SK-N-SH treated with all-trans-retinoic acid at 6 μM for 48 hours (cell line): Measurements from ENCODE around the gene FRMD4A.

Source experiments
- ATAC-seq: fragments of 200-7000 bp; cut with Tn5 transposase; 3 replicates; pipeline ENCODE4 v1.9.1; 2020; ENCODE audit warnings: mild to moderate bottlenecking, moderate library complexity
- ARNTL ChIP-seq: fragments of 450-650 bp; formaldehyde crosslinking; IDR thresholded peaks from 2 replicates; pipeline ENCODE4 v1.5.0; 2020; ENCODE audit warnings: low read depth, mild to moderate bottlenecking, moderate library complexity, borderline replicate concordance
- BACH2 ChIP-seq: fragments of 250-450 bp; sonication (Bioruptor Pico); IDR thresholded peaks from 2 replicates; pipeline ENCODE4 v1.9.0; 2021; ENCODE audit warnings: mild to moderate bottlenecking, borderline replicate concordance
- CSDC2 ChIP-seq: fragments of 250-450 bp; sonication (Bioruptor Pico); IDR thresholded peaks from 2 replicates; pipeline ENCODE4 v1.5.0; 2020; ENCODE audit warnings: mild to moderate bottlenecking, moderate library complexity
- ESRRG ChIP-seq: fragments of 250-450 bp; sonication (Bioruptor Pico); IDR thresholded peaks from 2 replicates; pipeline ENCODE4 v1.6.1; 2021; ENCODE audit warnings: mild to moderate bottlenecking
- GLIS3 ChIP-seq: fragments of 250-450 bp; sonication (Bioruptor Pico); IDR thresholded peaks from 2 replicates; pipeline ENCODE4 v1.5.0; 2020; ENCODE audit warnings: mild to moderate bottlenecking, moderate library complexity
- ISL1 ChIP-seq: fragments of 250-450 bp; sonication (Bioruptor Pico); IDR thresholded peaks from 2 replicates; pipeline ENCODE4 v2.1.2; 2022; ENCODE audit warnings: mild to moderate bottlenecking, moderate library complexity
- OSR1 ChIP-seq: fragments of 250-450 bp; sonication (Bioruptor Pico); IDR thresholded peaks from 2 replicates; pipeline ENCODE4 v1.8.0; 2022; ENCODE audit warnings: moderate library complexity, mild to moderate bottlenecking, inconsistent platforms
- PPARA ChIP-seq: fragments of 250-450 bp; sonication (Bioruptor Pico); IDR thresholded peaks from 2 replicates; pipeline ENCODE4 v1.5.0; 2020; ENCODE audit warnings: mild to moderate bottlenecking, borderline replicate concordance
- RARB ChIP-seq: fragments of 250-450 bp; sonication (Bioruptor Pico); IDR thresholded peaks from 2 replicates; pipeline ENCODE4 v1.8.0; 2021; ENCODE audit warnings: mild to moderate bottlenecking, moderate library complexity
- TCF4 ChIP-seq: fragments of 250-450 bp; sonication (Bioruptor Pico); IDR thresholded peaks from 2 replicates; pipeline ENCODE4 v1.8.0; 2021; ENCODE audit warnings: mild to moderate bottlenecking, moderate library complexity, borderline replicate concordance
- TOX ChIP-seq: fragments of 250-450 bp; sonication (Bioruptor Pico); IDR thresholded peaks from 2 replicates; pipeline ENCODE4 v1.8.0; 2021; ENCODE audit warnings: mild to moderate bottlenecking, moderate library complexity, borderline replicate concordance
- TSHZ2 ChIP-seq: fragments of 250-450 bp; sonication (Bioruptor Pico); IDR thresholded peaks from 2 replicates; pipeline ENCODE4 v1.5.0; 2020; ENCODE audit warnings: mild to moderate bottlenecking, moderate library complexity
- ZC3H10 ChIP-seq: fragments of 250-450 bp; sonication (Bioruptor Pico); IDR thresholded peaks from 2 replicates; pipeline ENCODE4 v1.5.1; 2021; ENCODE audit warnings: mild to moderate bottlenecking, moderate library complexity
- ZFP3 ChIP-seq: fragments of 250-450 bp; sonication (Bioruptor Pico); IDR thresholded peaks from 2 replicates; pipeline ENCODE4 v1.5.0; 2020; ENCODE audit warnings: mild to moderate bottlenecking, moderate library complexity
- ZFP30 ChIP-seq: fragments of 450-650 bp; formaldehyde crosslinking; IDR thresholded peaks from 2 replicates; pipeline ENCODE4 v1.5.0; 2022; ENCODE audit warnings: mild to moderate bottlenecking, moderate library complexity
- ZNF565 ChIP-seq: fragments of 450-650 bp; formaldehyde crosslinking; conservative IDR thresholded peaks from 2 replicates; pipeline ENCODE4 v1.5.0; 2020; ENCODE audit warnings: low read depth, mild to moderate bottlenecking, moderate library complexity
- ZNF70 ChIP-seq: fragments of 450-650 bp; formaldehyde crosslinking; IDR thresholded peaks from 2 replicates; pipeline ENCODE4 v1.5.0; 2020; ENCODE audit warnings: mild to moderate bottlenecking, moderate library complexity
- TF ChIP-seq, protein P1 (sequence below): fragments of 250-450 bp; sonication (Bioruptor Pico); IDR thresholded peaks from 2 replicates; pipeline ENCODE4 v1.8.0; 2021; ENCODE audit warnings: low read depth, mild to moderate bottlenecking, moderate library complexity, borderline replicate concordance
- TF ChIP-seq, protein P2 (sequence below): fragments of 250-450 bp; sonication (Bioruptor Pico); IDR thresholded peaks from 2 replicates; pipeline ENCODE4 v1.5.1; 2020; ENCODE audit warnings: low read depth, mild to moderate bottlenecking, moderate library complexity

FRMD4A gene

GRCh38 chr10:14247377-14248116 is 83.2 kb downstream of the FRMD4A start (continued):
- TF ChIP-seq, protein P1, sequence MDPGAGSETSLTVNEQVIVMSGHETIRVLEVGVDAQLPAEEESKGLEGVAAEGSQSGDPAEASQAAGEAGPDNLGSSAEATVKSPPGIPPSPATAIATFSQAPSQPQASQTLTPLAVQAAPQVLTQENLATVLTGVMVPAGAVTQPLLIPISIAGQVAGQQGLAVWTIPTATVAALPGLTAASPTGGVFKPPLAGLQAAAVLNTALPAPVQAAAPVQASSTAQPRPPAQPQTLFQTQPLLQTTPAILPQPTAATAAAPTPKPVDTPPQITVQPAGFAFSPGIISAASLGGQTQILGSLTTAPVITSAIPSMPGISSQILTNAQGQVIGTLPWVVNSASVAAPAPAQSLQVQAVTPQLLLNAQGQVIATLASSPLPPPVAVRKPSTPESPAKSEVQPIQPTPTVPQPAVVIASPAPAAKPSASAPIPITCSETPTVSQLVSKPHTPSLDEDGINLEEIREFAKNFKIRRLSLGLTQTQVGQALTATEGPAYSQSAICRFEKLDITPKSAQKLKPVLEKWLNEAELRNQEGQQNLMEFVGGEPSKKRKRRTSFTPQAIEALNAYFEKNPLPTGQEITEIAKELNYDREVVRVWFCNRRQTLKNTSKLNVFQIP, result no peak
- TF ChIP-seq TCF4 (CRISPR knock-in tag) (no peak), PPARA (no peak)

- ATAC-seq, result no peak
- TF ChIP-seq GLIS3 (CRISPR knock-in tag) (no peak), ZNF565 (no peak), ESRRG (CRISPR knock-in tag) (no peak), OSR1 (CRISPR knock-in tag) (no peak), ZC3H10 (CRISPR knock-in tag) (no peak), CSDC2 (CRISPR knock-in tag) (no peak), PPARA (no peak), ISL1 (no peak), ARNTL (CRISPR knock-in tag) (no peak), BACH2 (no peak), ZFP3 (no peak), TOX (CRISPR knock-in tag) (no peak), TCF4 (CRISPR knock-in tag) (no peak), RARB (no peak)
- TF ChIP-seq, protein P1, result no peak
- TF ChIP-seq, protein P2, sequence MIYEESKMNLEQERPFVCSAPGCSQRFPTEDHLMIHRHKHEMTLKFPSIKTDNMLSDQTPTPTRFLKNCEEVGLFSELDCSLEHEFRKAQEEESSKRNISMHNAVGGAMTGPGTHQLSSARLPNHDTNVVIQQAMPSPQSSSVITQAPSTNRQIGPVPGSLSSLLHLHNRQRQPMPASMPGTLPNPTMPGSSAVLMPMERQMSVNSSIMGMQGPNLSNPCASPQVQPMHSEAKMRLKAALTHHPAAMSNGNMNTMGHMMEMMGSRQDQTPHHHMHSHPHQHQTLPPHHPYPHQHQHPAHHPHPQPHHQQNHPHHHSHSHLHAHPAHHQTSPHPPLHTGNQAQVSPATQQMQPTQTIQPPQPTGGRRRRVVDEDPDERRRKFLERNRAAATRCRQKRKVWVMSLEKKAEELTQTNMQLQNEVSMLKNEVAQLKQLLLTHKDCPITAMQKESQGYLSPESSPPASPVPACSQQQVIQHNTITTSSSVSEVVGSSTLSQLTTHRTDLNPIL (CRISPR knock-in tag), result no peak
These were observed 85.9 kb downstream of the FRMD4A start for GRCh38 chr10:14244801-14245211.

- ATAC-seq, result no peak
- TF ChIP-seq ZFP30 (CRISPR knock-in tag) (no peak), ESRRG (CRISPR knock-in tag) (no peak), PPARA (no peak), ZNF565 (no peak), BACH2 (no peak), CSDC2 (CRISPR knock-in tag) (no peak), ISL1 (no peak), TSHZ2 (CRISPR knock-in tag) (no peak), ZFP3 (no peak), GLIS3 (CRISPR knock-in tag) (no peak), ZNF70 (CRISPR knock-in tag) (no peak)
- TF ChIP-seq, protein P1, result no peak
These were observed 86.6 kb downstream of the FRMD4A start for GRCh38 chr10:14244147-14244546.

DNA sequence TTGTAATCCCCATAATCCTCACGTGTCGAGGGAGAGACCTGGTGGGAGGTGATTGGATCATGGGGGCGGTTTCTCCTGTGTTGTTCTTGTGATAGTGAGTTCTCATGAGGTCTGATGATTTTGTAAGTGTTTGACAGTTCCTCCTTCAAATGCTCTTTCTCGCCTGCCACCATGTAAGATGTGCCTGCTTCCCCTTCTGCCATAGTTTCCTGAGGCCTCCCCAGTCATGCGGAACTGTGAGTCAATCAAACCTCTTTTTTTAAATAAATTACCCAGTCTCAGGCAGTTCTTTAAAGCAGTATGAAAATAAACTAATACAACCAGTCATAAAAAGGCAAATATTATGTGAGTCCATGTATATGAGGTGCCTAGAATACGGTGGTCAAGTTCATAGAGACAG is 87.5 kb downstream of the FRMD4A start:
- no peak for TF ChIP-seq TOX (CRISPR knock-in tag)
- TF ChIP-seq ZC3H10 (CRISPR knock-in tag), result no peak
- TF ChIP-seq TSHZ2 (CRISPR knock-in tag), result no peak
- no peak for TF ChIP-seq GLIS3 (CRISPR knock-in tag)
- TF ChIP-seq ZNF565, result no peak
- TF ChIP-seq, protein P1, result no peak
- TF ChIP-seq RARB, result no peak
- TF ChIP-seq, all 23 proteins: peak for 0
- no peak for ATAC-seq
